Measurements from ENCODE around the gene CTNS. TPM values are rescaled to one million over a fixed set of nuclear protein-coding genes. Genes with fewer than 3 reads are reported as not detected.

CTNS gene
- 46.6 and 47.9 TPM in 2 replicates for total RNA-seq

DNA sequence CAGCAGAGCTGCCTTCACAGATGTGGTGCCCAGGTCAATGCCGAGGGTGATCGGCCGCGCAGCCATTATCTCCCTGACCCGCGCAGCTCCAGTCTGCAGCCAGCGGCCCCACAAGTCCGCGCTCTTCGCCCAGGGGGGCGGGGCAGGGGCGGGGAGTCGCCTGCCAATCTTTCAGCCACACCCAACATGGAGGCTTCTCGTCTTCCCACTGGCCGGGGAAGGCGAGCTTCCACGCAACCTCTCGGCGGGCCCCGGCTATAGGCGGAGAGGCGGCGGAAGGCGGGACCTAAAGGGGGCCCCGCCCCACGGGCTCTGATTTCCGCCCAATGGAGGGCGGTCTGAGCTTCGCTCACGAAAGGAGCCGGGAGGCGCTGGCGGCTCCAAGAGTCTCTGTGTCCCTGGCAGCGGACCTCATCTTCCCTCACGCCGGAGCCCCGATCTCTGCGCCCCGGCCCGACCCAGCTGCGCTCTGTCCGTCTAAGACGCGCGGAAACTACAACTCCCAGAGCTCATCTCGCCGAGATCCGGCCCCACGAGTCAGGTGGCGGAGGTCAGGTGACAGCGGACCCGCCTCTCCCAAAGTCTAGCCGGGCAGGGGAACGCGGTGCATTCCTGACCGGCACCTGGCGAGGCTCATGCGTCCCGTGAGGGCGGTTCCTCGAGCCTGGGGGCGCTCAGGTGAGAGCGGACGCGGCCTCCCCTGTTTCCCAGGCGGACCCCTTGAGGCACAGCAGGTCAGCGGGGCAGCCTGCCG, at the start of gene CTNS, which contains the start of gene SHPK:
Gene CTNS, plus strand, starts transcription at position 607 of the 754 bp plus-strand sequence. CDS start 3,447 bp downstream, outside the sequence.
Gene SHPK, minus strand, starts transcription at position 97 of the 754 bp plus-strand sequence. Its CDS starts 31 bp downstream, at position 66.
- intact Hi-C loops (cut with micrococcal nuclease), result loop anchor here (5.0 kb wide), 2 partner anchors 99 to 589 kb away; no protein-coding TSS in a partner anchor
- peaks cover 51% of the 10 kb centered on the region for H3K36me3 Mint-ChIP-seq (ENCODE audit: low read depth)
- H3K27ac Mint-ChIP-seq, result peak within 1 kb of the TSS; percentile 99
- DNase-seq (ENCODE audit: low spot score), result peak; percentile 95
- peaks cover 44% of the 10 kb centered on the region for H3K4me1 Mint-ChIP-seq (ENCODE audit: low read depth)
- H3K4me3 Mint-ChIP-seq (ENCODE audit: low read depth), result peak within 1 kb of the TSS; percentile 98
- H3K27me3 Mint-ChIP-seq (ENCODE audit: low read depth), result no peaks in the 10 kb centered on the region
- H3K9me3 Mint-ChIP-seq, result no peaks in the 10 kb centered on the region

DNA sequence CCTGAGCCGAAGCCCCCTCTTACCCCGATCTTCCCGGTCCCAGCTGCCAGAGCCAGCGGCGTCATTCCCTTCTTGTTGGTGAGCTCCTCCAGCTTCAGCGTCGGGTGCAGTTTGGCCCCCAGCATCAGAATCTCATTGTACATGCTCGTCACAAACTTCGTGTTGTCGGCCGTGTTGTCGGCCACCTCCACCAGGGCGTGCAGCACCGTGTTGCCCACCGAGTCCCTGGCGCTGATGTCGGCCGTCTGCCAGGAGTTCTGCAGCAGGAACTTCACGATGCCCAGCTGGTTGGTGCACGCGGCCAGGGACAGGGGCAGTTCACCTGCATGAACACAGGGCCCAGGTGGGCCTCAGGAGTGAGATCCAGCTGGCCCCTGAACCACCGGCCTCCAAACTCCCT, 46.8 kb upstream of the CTNS start:
- H3K9me3 Mint-ChIP-seq, result no peaks in the 10 kb centered on the region
- no peaks in the 10 kb centered on the region for H3K4me1 Mint-ChIP-seq (ENCODE audit: low read depth)
- no peak overlapping the region for H3K27ac Mint-ChIP-seq
- peaks cover 10% of the 10 kb centered on the region for H3K36me3 Mint-ChIP-seq (ENCODE audit: low read depth)
- no peaks in the 10 kb centered on the region for H3K27me3 Mint-ChIP-seq (ENCODE audit: low read depth)
- no peak overlapping the region for H3K4me3 Mint-ChIP-seq (ENCODE audit: low read depth)
- intact Hi-C loops (cut with micrococcal nuclease), result no loop called here
- DNase-seq (ENCODE audit: low spot score), result no peak

DNA sequence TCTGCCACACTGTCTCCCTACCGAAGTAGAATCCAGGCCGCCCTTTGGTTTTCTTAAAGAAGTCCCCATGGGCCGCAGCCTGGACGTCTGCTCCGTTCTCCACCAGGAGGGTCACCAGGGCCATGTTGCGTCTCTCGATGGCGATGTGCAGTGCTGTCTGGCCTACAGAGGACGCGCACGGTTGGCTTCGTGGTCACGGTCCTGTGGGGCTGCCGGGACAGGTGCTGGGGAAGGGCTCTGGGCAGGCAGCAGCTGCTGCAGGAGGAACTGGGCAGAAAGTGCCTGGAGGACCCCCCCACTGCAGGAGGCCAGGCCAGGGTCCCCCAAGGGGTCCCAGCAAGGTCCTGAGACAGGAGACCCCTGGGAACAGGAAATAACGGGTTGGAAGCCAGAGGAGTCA, 46.3 kb upstream of the CTNS start:
- no peak for DNase-seq (ENCODE audit: low spot score)
- H3K9me3 Mint-ChIP-seq, result no peaks in the 10 kb centered on the region
- H3K36me3 Mint-ChIP-seq (ENCODE audit: low read depth), result peaks cover 10% of the 10 kb centered on the region
- intact Hi-C loops (cut with micrococcal nuclease), result no loop called here
- no peak overlapping the region for H3K27ac Mint-ChIP-seq
- H3K4me3 Mint-ChIP-seq (ENCODE audit: low read depth), result no peak overlapping the region
- H3K4me1 Mint-ChIP-seq (ENCODE audit: low read depth), result no peaks in the 10 kb centered on the region
- no peaks in the 10 kb centered on the region for H3K27me3 Mint-ChIP-seq (ENCODE audit: low read depth)

DNA sequence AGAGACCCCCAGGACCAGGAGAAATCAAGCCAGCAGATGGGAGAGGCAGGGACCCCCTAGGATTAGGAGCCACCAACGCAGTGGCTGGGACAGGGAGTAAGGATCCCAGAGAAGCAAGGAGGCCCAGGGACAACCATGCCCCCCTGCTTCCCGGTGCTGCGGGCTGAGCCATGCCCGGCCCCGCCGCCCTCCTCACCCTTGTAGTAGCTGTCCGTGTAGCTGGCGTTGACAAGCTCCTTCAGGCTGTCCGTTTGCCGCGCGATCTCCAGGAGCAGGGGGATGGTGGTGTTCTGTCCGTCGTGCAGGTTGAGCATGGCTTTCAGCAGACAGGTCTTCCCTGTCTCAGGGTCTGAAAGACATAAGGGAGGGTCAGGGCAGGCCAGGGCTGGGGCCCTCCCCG, 45.8 kb upstream of the CTNS start:
- H3K27ac Mint-ChIP-seq, result no peak overlapping the region
- H3K27me3 Mint-ChIP-seq (ENCODE audit: low read depth), result no peaks in the 10 kb centered on the region
- H3K9me3 Mint-ChIP-seq, result no peaks in the 10 kb centered on the region
- peaks cover 10% of the 10 kb centered on the region for H3K36me3 Mint-ChIP-seq (ENCODE audit: low read depth)
- no peaks in the 10 kb centered on the region for H3K4me1 Mint-ChIP-seq (ENCODE audit: low read depth)
- intact Hi-C loops (cut with micrococcal nuclease), result no loop called here
- H3K4me3 Mint-ChIP-seq (ENCODE audit: low read depth), result no peak overlapping the region
- DNase-seq (ENCODE audit: low spot score), result no peak

DNA sequence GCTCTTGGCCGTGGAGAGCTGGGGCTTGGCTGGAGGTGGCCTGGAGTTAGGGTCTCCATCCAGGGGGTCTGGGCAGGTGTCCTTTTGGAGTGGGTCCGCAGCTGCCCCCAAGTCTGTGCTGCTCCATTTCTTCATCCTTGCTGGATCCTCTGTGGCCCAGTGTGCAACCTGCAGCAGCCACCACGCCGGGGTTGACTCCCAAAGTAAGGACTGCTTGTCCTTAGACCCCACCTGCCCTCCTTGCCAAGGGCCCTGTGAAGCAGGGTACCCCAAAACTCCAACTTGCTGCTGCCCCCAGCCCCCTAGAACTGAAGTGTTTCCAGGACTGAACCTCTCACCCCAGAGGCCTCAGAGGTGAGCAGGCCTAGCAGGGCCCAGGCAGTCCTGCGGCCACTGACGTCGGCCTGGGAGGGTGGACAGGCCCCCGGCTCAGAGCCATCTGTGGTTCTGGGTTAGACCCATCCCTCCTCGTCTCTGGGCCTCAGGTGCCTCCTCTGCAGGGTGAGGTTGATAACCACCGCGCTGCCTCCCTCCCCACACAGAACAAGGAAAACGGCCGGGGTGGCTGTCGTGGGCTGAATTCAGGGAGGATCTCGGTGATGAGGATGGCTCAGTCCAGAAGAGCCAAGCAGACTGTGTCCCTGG, 44.2 kb upstream of the CTNS start:
- no peak for DNase-seq (ENCODE audit: low spot score)
- Mint-ChIP-seq H3K27me3 (ENCODE audit: low read depth) (no peaks in the 10 kb centered on the region), H3K9me3 (no peaks in the 10 kb centered on the region), H3K4me1 (ENCODE audit: low read depth) (no peaks in the 10 kb centered on the region), H3K4me3 (ENCODE audit: low read depth) (no peak overlapping the region), H3K36me3 (ENCODE audit: low read depth) (peaks cover 10% of the 10 kb centered on the region), H3K27ac (no peak overlapping the region)
- intact Hi-C loops (cut with micrococcal nuclease), result no loop called here

DNA sequence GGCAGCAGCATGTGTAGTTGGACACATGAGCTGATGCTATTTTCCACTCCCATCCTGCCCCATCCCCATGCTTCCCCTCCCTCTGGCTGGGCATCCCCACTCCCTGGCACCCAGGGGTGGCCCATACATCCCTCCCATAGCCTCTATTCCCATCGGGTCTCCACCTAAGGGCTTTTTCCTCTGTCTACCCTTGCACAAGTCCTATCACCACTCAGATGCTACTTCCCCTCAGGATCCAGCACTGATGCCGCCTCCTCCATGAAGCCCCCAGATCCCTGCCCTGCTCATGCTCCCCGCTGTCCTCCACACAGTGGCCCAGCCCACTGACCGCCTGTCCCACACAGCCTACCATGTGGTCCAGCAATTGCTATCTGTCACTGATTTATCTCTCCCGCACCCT, 43.2 kb upstream of the CTNS start:
- Mint-ChIP-seq H3K27me3 (ENCODE audit: low read depth) (no peaks in the 10 kb centered on the region), H3K27ac (no peak overlapping the region), H3K9me3 (no peaks in the 10 kb centered on the region), H3K4me1 (ENCODE audit: low read depth) (no peaks in the 10 kb centered on the region), H3K4me3 (ENCODE audit: low read depth) (no peak overlapping the region), H3K36me3 (ENCODE audit: low read depth) (peaks cover 10% of the 10 kb centered on the region)
- intact Hi-C loops (cut with micrococcal nuclease), result no loop called here
- DNase-seq (ENCODE audit: low spot score), result no peak

DNA sequence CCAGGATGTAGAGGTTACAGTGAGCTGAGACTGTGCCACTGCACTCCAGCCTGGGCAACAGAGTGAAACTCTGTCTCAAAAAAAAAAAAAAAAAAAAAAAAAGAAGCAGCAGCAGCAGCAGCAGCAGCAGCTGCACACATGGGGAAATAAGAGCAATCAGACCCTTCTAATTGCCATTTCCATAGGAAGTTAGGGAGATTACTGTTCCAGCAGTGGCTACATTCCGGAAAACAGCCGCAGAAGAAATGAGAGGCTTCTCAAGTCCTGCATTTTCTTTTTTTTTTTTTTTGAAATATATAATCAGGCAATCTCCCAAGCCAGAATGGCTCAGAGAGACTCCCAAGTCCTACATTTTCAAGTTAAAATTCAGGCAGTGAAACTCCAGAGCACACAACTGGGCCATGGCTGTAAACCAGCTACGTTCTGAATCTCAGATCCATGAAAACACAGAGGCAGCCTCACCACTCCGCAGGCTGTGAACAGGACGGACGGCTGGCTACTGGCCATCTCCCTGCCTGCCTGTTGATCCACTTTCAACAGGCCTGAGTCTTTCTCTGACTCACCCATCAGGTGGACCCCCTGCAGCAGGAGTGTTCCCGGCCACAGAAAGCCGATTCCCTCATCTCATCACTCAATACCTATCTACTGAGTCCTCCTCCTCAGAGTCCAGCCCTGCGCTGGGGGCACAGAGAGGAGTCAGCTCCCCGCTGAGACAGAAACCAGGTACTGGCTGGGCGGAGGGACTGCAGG, 42.3 kb upstream of the CTNS start:
- H3K27ac Mint-ChIP-seq, result no peak overlapping the region

DNA sequence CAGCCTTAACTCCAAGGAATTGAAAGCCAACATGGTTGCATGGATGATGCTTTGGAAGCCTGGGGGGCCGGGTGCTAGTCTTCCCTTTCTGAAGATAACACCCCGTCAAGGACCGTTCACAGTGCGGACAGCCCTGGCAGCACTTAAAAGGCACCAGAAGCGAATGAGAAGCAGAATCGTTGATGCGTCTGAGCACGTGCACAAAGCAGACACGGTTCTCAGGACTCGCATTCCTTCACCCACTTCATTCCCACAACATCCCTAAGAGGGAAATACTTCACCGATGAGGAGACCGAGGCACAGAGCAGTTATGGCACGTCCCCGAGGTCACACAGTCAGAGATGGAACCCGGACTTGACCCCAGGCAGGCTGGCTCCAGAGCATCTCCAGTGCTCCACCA, 41.6 kb upstream of the CTNS start:
- no peak for DNase-seq (ENCODE audit: low spot score)
- Mint-ChIP-seq H3K4me1 (ENCODE audit: low read depth) (no peaks in the 10 kb centered on the region), H3K4me3 (ENCODE audit: low read depth) (no peak overlapping the region), H3K27ac (no peak overlapping the region), H3K27me3 (ENCODE audit: low read depth) (no peaks in the 10 kb centered on the region), H3K36me3 (ENCODE audit: low read depth) (peaks cover 7% of the 10 kb centered on the region), H3K9me3 (no peaks in the 10 kb centered on the region)
- intact Hi-C loops (cut with micrococcal nuclease), result no loop called here

More for the DNA sequence above, 42.3 kb upstream of the CTNS start:
- H3K36me3 Mint-ChIP-seq (ENCODE audit: low read depth), result peaks cover 10% of the 10 kb centered on the region
- H3K4me3 Mint-ChIP-seq (ENCODE audit: low read depth), result no peak overlapping the region
- H3K9me3 Mint-ChIP-seq, result no peaks in the 10 kb centered on the region
- no peaks in the 10 kb centered on the region for H3K27me3 Mint-ChIP-seq (ENCODE audit: low read depth)
- H3K4me1 Mint-ChIP-seq (ENCODE audit: low read depth), result no peaks in the 10 kb centered on the region
- intact Hi-C loops (cut with micrococcal nuclease), result no loop called here
- DNase-seq (ENCODE audit: low spot score), result no peak

DNA sequence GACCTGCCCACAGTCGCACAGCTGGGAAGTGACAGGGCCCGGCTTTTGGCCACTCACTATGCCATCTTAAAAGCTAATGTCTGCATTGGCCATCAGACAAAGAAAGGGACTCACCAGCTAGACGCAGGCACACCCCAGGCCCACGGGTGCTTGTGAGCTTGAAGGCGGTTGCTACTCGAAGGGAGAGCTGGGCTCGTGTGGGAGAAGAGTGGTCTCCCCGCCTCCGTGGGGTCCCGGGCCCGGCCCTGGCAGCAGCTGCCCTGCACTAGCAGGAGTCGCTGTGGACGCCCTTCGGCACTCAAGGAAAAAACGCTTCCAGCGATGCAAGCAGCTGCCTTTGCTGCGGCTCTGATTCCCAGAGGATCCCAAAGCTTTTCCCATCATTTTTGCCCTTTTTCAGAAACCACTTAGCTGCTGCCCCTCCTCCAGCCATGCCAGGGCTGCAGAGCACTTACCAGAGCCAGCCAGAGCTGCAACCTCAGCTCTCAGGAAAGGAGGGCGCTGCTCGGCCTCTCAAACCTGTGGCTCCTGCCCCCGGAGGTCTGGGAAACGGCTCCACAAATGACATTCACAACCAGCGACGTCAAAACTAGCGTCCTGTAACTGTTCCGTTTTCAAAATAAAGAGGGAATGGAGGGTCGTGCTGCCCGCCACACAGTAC, 39.6 kb upstream of the CTNS start:
- no peaks in the 10 kb centered on the region for H3K36me3 Mint-ChIP-seq (ENCODE audit: low read depth)
- H3K27me3 Mint-ChIP-seq (ENCODE audit: low read depth), result no peaks in the 10 kb centered on the region
- no peak overlapping the region for H3K27ac Mint-ChIP-seq
- no peak overlapping the region for H3K4me3 Mint-ChIP-seq (ENCODE audit: low read depth)
- H3K9me3 Mint-ChIP-seq, result no peaks in the 10 kb centered on the region
- no peaks in the 10 kb centered on the region for H3K4me1 Mint-ChIP-seq (ENCODE audit: low read depth)
- DNase-seq (ENCODE audit: low spot score), result no peak
- intact Hi-C loops (cut with micrococcal nuclease), result no loop called here

DNA sequence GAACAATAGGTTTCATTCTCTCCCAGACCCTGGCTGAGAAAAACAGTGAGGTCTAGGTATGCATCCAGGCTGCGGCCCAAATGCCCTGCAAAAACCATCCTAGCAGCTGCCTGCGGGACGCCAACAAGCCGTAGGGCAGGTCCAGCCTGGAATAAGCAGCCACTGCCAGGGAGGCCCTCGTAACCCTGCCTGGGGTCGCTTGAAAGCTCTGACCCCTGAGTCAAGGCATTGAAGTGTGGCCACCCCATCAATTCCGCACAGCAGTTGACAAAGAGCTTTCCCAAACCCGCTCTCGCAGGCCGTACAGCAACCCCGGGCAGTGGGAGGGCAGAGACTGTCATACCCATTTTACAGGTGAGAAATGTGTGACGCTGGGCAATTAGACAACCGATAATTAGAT, 38.5 kb upstream of the CTNS start:
- H3K9me3 Mint-ChIP-seq, result no peaks in the 10 kb centered on the region
- DNase-seq (ENCODE audit: low spot score), result no peak
- peaks cover 4% of the 10 kb centered on the region for H3K36me3 Mint-ChIP-seq (ENCODE audit: low read depth)

DNA sequence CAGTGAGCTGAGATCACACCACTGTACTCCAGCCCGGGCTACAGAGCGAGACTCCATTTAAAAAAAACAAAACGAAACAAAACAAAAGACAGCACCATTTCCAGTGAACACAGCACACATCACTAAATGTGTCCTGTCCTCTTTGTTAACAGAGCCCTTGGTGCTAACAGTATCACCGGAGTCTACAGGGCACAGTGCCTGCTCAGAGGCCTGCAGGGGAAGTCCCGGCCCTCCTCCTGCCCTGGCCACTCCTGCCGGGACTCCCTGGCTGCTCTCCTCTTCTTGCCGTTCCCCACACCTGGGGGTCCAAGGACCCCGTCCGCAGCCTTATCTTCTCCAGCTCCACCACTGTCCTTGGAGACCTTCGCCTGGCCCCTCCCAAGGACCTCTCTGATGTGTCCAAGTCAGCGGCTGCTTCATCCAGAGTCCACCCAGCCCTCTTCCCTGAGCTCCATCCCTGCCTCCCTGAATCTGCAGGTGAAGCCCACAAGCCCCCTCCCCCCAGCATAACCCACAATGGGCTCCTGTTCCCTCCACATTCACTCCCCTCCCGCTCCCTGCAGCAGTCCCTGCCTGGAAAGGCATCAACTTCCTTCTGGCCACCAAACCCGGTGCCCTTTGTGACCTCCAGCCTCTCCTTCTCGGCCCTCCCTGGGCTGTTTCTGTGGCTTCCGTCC, 35.9 kb upstream of the CTNS start:
- no peaks in the 10 kb centered on the region for H3K9me3 Mint-ChIP-seq
- no peak for DNase-seq (ENCODE audit: low spot score)
- no peak overlapping the region for H3K4me3 Mint-ChIP-seq (ENCODE audit: low read depth)
- H3K27me3 Mint-ChIP-seq (ENCODE audit: low read depth), result no peaks in the 10 kb centered on the region
- H3K27ac Mint-ChIP-seq, result no peak overlapping the region
- peaks cover 10% of the 10 kb centered on the region for H3K36me3 Mint-ChIP-seq (ENCODE audit: low read depth)
- no peaks in the 10 kb centered on the region for H3K4me1 Mint-ChIP-seq (ENCODE audit: low read depth)
- intact Hi-C loops (cut with micrococcal nuclease), result no loop called here

More for the DNA sequence above, 38.5 kb upstream of the CTNS start:
- no peak overlapping the region for H3K27ac Mint-ChIP-seq
- no peak overlapping the region for H3K4me3 Mint-ChIP-seq (ENCODE audit: low read depth)
- no peaks in the 10 kb centered on the region for H3K27me3 Mint-ChIP-seq (ENCODE audit: low read depth)
- no peaks in the 10 kb centered on the region for H3K4me1 Mint-ChIP-seq (ENCODE audit: low read depth)
- intact Hi-C loops (cut with micrococcal nuclease), result no loop called here

DNA sequence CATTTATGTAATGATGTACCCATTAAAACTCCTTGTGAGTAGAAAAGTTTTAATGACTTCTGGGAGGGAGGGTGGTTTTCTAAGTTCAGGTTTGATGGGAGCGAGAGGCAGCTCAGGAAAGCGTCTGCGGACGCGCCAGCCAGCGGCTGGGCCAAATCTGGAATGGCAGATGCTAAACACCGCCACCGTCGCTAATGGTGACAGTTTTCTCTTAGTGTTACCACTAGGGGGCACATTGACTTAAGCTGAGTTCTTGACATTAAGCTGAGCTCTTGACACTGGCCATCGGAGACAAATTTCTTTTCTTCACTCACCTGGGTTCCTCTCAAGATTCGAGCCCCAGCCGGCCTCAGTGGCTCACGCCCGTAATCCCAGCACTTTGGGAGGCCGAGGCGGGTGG, 34.1 kb upstream of the CTNS start:
- Mint-ChIP-seq H3K36me3 (ENCODE audit: low read depth) (peaks cover 10% of the 10 kb centered on the region), H3K4me1 (ENCODE audit: low read depth) (no peaks in the 10 kb centered on the region), H3K27ac (no peak overlapping the region), H3K4me3 (ENCODE audit: low read depth) (no peak overlapping the region), H3K9me3 (no peaks in the 10 kb centered on the region), H3K27me3 (ENCODE audit: low read depth) (no peaks in the 10 kb centered on the region)
- DNase-seq (ENCODE audit: low spot score), result no peak
- intact Hi-C loops (cut with micrococcal nuclease), result loop anchor here (1.0 kb wide), 1 partner anchor 45 kb away; no protein-coding TSS in a partner anchor

All from activated T-helper 2 cell treated with anti-CD3 and anti-CD28 coated beads, Interferon-gamma antibody, Interleukin-2, Interleukin-4, amounts not matched to agents 10 μg/mL and 5 μg/mL and 100 μg/mL, durations not matched to agents 14 hours and 24 hours and 36 hours (primary cell).